GM12878 (cell line): ENCODE results near the gene PRKACG. TPM values are rescaled to one million over a fixed set of nuclear protein-coding genes. Genes with fewer than 3 reads are reported as not detected.

Experiments
- ATAC-seq: fragments of 200-7000 bp; cut with Tn5 transposase; 3 replicates; pipeline ENCODE4 v1.9.1; 2020; ENCODE audit warnings: mild to moderate bottlenecking, moderate library complexity
- BruUV-seq: library from RNA; stranded (reverse); fragments of 400-500 nt; replicated peaks from 2 replicates; lab custom pipeline; 2021; lab: Mats Ljungman, UMichigan
- CTCF ChIA-PET: fragments of 300-600 bp; sonication (Branson Sonifier 250); formaldehyde crosslinking; extraction: SDS; loops from one replicate; lab custom pipeline; 2021; ENCODE audit warnings: inconsistent platforms; lab: Yijun Ruan, JAX
- POLR2A ChIA-PET: fragments of 350-600 bp; formaldehyde crosslinking; extraction: SDS; loops from one replicate; lab custom pipeline; 2021; ENCODE audit warnings: inconsistent platforms; lab: Charles Lee
- RAD21 ChIA-PET: fragments of 300-600 bp; sonication (Branson Sonifier 250); formaldehyde crosslinking; loops from one replicate; lab custom pipeline; 2023; ENCODE audit warnings: antibody characterized with exemption; ENCODE audit not compliant: unreplicated experiment; lab: Charles Lee
- SMC1A ChIA-PET: fragments of 300-600 bp; sonication (Branson Sonifier 250); formaldehyde crosslinking; loops from one replicate; lab custom pipeline; 2023; ENCODE audit not compliant: unreplicated experiment, uncharacterized antibody; lab: Charles Lee
- DNase-seq: peaks from one replicate; pipeline ENCODE4 v3.0.0-alpha.2; 2011; ENCODE audit warnings: low read depth, low spot score
- FAIRE-seq: peaks from 3 replicates; lab custom pipeline; 2011; peaks lifted over from hg19 to GRCh38; lab: Jason Lieb, UNC
- H2AFZ ChIP-seq: 2 replicates; pipeline ENCODE4 v1.6.0; 2011; ENCODE audit warnings: low read depth, low read length, control low read depth; ENCODE audit not compliant: control insufficient read depth
- H3K27ac ChIP-seq: 2 replicates; pipeline ENCODE4 v1.5.1; 2011; ENCODE audit warnings: control low read depth; ENCODE audit not compliant: control insufficient read depth, insufficient read depth
- H3K27me3 ChIP-seq, 2 experiments: replicated peaks in 1 of 2; 2 replicates each; pipeline versions ENCODE4 v1.6.0 to v1.6.1; 2011; ENCODE audit warnings: low read length in 1 of 2; ENCODE audit not compliant: control insufficient read depth in 2 of 2, insufficient read depth in 2 of 2
- H3K36me3 ChIP-seq, 2 experiments: 2 replicates each; pipeline ENCODE4 v1.5.1; 2011; ENCODE audit warnings: low read length in 1 of 2; ENCODE audit not compliant: control insufficient read depth in 2 of 2, insufficient read depth in 2 of 2
- H3K4me1 ChIP-seq: 2 replicates; pipeline ENCODE4 v1.6.1; 2011; ENCODE audit warnings: mild to moderate bottlenecking, low read length, moderate library complexity, mixed read lengths; ENCODE audit not compliant: control insufficient read depth, insufficient read depth
- H3K4me2 ChIP-seq: 2 replicates; pipeline ENCODE4 v1.6.0; 2011; ENCODE audit warnings: control low read depth; ENCODE audit not compliant: control insufficient read depth, insufficient read depth
- H3K4me3 ChIP-seq: fragments of 200-600 bp; sonication (generic); 2 replicates; pipeline ENCODE4 v1.5.1; 2016
- H3K79me2 ChIP-seq: 2 replicates; pipeline ENCODE4 v1.6.0; 2011; ENCODE audit warnings: low read length; ENCODE audit not compliant: control insufficient read depth, insufficient read depth
- H3K9ac ChIP-seq: 2 replicates; pipeline ENCODE4 v1.8.0; 2011; ENCODE audit warnings: low read length, control low read depth, mixed read lengths; ENCODE audit not compliant: control insufficient read depth, insufficient read depth
- H3K9me3 ChIP-seq: replicated peaks from 3 replicates; pipeline ENCODE4 v1.5.1; 2011; ENCODE audit warnings: mild to moderate bottlenecking, low read length; ENCODE audit not compliant: control insufficient read depth, insufficient read depth
- H4K20me1 ChIP-seq: 2 replicates; pipeline ENCODE4 v1.6.0; 2011; ENCODE audit not compliant: control insufficient read depth, insufficient read depth
- ASH2L ChIP-seq: fragments of 300-600, 200-600 bp; sonication (generic); IDR thresholded peaks from 2 replicates; pipeline ENCODE4 v1.6.1; 2017; ENCODE audit warnings: low read depth, mild to moderate bottlenecking, borderline replicate concordance
- BMI1 ChIP-seq: fragments of 450-650 bp; IDR thresholded peaks from 2 replicates; pipeline ENCODE4 v1.6.1; 2016; ENCODE audit warnings: mild to moderate bottlenecking, moderate library complexity, borderline replicate concordance
- BRCA1 ChIP-seq: IDR thresholded peaks from 2 replicates; pipeline ENCODE4 v1.6.1; 2011; ENCODE audit warnings: low read depth, low read length, improper control_type of control experiment
- CBX3 ChIP-seq: fragments of 200-600 bp; sonication (generic); IDR thresholded peaks from 2 replicates; pipeline ENCODE4 v1.6.1; 2016; ENCODE audit warnings: low read depth, borderline replicate concordance
- ETV6 ChIP-seq, 2 experiments: fragments of 450-650 bp in 1 of 2; IDR thresholded peaks in 1 of 2; conservative IDR thresholded peaks in 1 of 2; 2 replicates each; pipeline ENCODE4 v1.6.1; 2014; ENCODE audit warnings: antibody characterized with exemption in 1 of 2, borderline replicate concordance in 1 of 2, low read depth in 1 of 2, mild to moderate bottlenecking in 1 of 2, moderate library complexity in 1 of 2
- EZH2 ChIP-seq: IDR thresholded peaks from 2 replicates; pipeline ENCODE4 v1.6.1; 2012; ENCODE audit warnings: low read depth, mild to moderate bottlenecking, control low read depth, inconsistent platforms, low read length, borderline replicate concordance; ENCODE audit not compliant: control insufficient read depth
- HDGF ChIP-seq: fragments of 450-650 bp; IDR thresholded peaks from 2 replicates; pipeline ENCODE4 v1.6.1; 2016; ENCODE audit warnings: antibody characterized with exemption
- IKZF2 ChIP-seq, 2 experiments: fragments of 450-650 bp; IDR thresholded peaks; 2 replicates each; pipeline ENCODE4 v1.6.1; 2017; ENCODE audit warnings: mild to moderate bottlenecking in 2 of 2, moderate library complexity in 2 of 2
- KAT2A ChIP-seq: conservative IDR thresholded peaks from 2 replicates; pipeline ENCODE4 v1.6.1; 2011; ENCODE audit warnings: low read depth, low read length; ENCODE audit not compliant: control insufficient read depth
- POLR2AphosphoS2 ChIP-seq: IDR thresholded peaks from 2 replicates; pipeline ENCODE4 v1.6.1; 2011; ENCODE audit warnings: low read depth, mild to moderate bottlenecking, low read length, improper control_type of control experiment, moderate library complexity
- ZNF207 ChIP-seq: fragments of 450-650 bp; IDR thresholded peaks from 2 replicates; pipeline ENCODE4 v1.6.1; 2014; ENCODE audit warnings: antibody characterized with exemption, mild to moderate bottlenecking, borderline replicate concordance
- WGBS: methylation state at CpG from one replicate; pipeline ENCODE4 v1.1.6; 2016; ENCODE audit warnings: low lambda C conversion rate; ENCODE audit not compliant: insufficient replicate concordance, insufficient coverage; ENCODE audit errors: missing lambda C conversion rate; 5-methylcytosine and 5-hydroxymethylcytosine counted together
- in situ Hi-C: fragments of 300-500 bp; cut with MboI; formaldehyde crosslinking; loops from 9 replicates; pipeline ENCODE4 v1.14.3; 2018; ENCODE audit warnings: mixed read lengths
- intact Hi-C: fragments of 100-400 bp; cut with micrococcal nuclease; formaldehyde crosslinking; loops from one replicate; pipeline ENCODE4 v1.14.2; 2022; ENCODE audit not compliant: unreplicated experiment
- polyA plus RNA-seq, 11 experiments: library from polyadenylated mRNA; depleted of rRNA in 4 of 11; unstranded in 6 of 11; stranded (reverse) in 5 of 11; fragments of >200 nt; fragmentation: Nextera tagmentation in 4 of 11; fragmentation: Illumina TruSeq in 1 of 11; extraction: Ambion mirVana in 4 of 11; extraction: Trizol in 1 of 11; gene quantifications; 1 replicate in 1 of 11; 2 replicates in 10 of 11; pipeline versions ENCODE4 v1.2.1 to v1.2.3, GENCODE V29; 2011 to 2016; ENCODE audit warnings: inconsistent platforms in 2 of 11, missing spikeins in 2 of 11, low read depth in 1 of 11
- total RNA-seq, 4 experiments: library from RNA; depleted of rRNA in 3 of 4; stranded (reverse); fragments of >200 nt in 3 of 4; fragmentation: Illumina TruSeq in 1 of 4; extraction: Trizol in 1 of 4; gene quantifications; 2 replicates each; pipeline versions ENCODE4 v1.2.1 to v1.2.3, GENCODE V29; 2013 to 2021
- TF ChIP-seq, protein P1 (sequence below): fragments of 450-650 bp; IDR thresholded peaks from 2 replicates; pipeline ENCODE4 v1.6.1; 2018; ENCODE audit warnings: mild to moderate bottlenecking, low read depth, moderate library complexity; ENCODE audit not compliant: partially characterized antibody
- TF ChIP-seq, protein P2 (sequence below): fragments of 150-350 bp; IDR thresholded peaks from 2 replicates; pipeline ENCODE4 v1.6.1; 2014; ENCODE audit warnings: mild to moderate bottlenecking, low read depth, low read length

The PRKACG gene
- total and polyA plus RNA-seq, 10 of the 15 experiments (the other 5 are each of a cell fraction or from before 2014, with no cell fraction given): not detected

- no peak for DNase-seq
- no peaks in the 10 kb centered on the region; the same call in 2 of the 3 replicates for H3K9me3 ChIP-seq
- ChIA-PET CTCF (no interaction called here), SMC1A (no interaction called here), POLR2A (no interaction called here), RAD21 (no interaction called here)
- peaks cover 16% of the 10 kb centered on the region for H3K79me2 ChIP-seq
- peaks cover 6% of the 10 kb centered on the region; the same call in 1 of the 2 replicates for H3K4me1 ChIP-seq
- H3K4me3 ChIP-seq: no peak overlapping the region
- 100% methylated on average over 2 of the region's 2 CpGs for WGBS
- H4K20me1 ChIP-seq: peaks cover 3% of the 10 kb centered on the region; the same call in 1 of the 2 replicates
- no peak for FAIRE-seq
- no peak overlapping the region for H2AFZ ChIP-seq
- BruUV-seq: no TSS peak
- ATAC-seq: no peak
- H3K9ac ChIP-seq: no peak overlapping the region
- H3K27me3 ChIP-seq: no peaks in the 10 kb centered on the region
- no peak overlapping the region for H3K4me2 ChIP-seq
- in situ Hi-C loops (no loop called here), intact Hi-C loops (no loop called here)
- TF ChIP-seq ASH2L (no peak), ZNF207 (no peak), BMI1 (no peak), IKZF2 (IDR thresholded peaks at IDR 0.05) (no peak), ETV6 (conservative IDR thresholded peaks at IDR 0.05 in 1 of 2, IDR thresholded peaks at IDR 0.05 in 1 of 2; ENCODE audit: borderline replicate concordance in 1 of 2, low read depth in 1 of 2) (no peak), EZH2 (no peak), CBX3 (no peak), KAT2A (no peak), BRCA1 (no peak), POLR2AphosphoS2 (no peak), HDGF (no peak)
- TF ChIP-seq, protein P1, sequence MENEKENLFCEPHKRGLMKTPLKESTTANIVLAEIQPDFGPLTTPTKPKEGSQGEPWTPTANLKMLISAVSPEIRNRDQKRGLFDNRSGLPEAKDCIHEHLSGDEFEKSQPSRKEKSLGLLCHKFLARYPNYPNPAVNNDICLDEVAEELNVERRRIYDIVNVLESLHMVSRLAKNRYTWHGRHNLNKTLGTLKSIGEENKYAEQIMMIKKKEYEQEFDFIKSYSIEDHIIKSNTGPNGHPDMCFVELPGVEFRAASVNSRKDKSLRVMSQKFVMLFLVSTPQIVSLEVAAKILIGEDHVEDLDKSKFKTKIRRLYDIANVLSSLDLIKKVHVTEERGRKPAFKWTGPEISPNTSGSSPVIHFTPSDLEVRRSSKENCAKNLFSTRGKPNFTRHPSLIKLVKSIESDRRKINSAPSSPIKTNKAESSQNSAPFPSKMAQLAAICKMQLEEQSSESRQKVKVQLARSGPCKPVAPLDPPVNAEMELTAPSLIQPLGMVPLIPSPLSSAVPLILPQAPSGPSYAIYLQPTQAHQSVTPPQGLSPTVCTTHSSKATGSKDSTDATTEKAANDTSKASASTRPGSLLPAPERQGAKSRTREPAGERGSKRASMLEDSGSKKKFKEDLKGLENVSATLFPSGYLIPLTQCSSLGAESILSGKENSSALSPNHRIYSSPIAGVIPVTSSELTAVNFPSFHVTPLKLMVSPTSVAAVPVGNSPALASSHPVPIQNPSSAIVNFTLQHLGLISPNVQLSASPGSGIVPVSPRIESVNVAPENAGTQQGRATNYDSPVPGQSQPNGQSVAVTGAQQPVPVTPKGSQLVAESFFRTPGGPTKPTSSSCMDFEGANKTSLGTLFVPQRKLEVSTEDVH: no peak
- TF ChIP-seq, protein P2, sequence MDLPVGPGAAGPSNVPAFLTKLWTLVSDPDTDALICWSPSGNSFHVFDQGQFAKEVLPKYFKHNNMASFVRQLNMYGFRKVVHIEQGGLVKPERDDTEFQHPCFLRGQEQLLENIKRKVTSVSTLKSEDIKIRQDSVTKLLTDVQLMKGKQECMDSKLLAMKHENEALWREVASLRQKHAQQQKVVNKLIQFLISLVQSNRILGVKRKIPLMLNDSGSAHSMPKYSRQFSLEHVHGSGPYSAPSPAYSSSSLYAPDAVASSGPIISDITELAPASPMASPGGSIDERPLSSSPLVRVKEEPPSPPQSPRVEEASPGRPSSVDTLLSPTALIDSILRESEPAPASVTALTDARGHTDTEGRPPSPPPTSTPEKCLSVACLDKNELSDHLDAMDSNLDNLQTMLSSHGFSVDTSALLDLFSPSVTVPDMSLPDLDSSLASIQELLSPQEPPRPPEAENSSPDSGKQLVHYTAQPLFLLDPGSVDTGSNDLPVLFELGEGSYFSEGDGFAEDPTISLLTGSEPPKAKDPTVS: no peak
- no peak overlapping the region for H3K27ac ChIP-seq
- no peaks in the 10 kb centered on the region; a peak in 1 of 4 replicates for H3K36me3 ChIP-seq
Observed at GRCh38 chr9:69040646-69041045, 26.7 kb upstream of the PRKACG start.
